C1 segment of cervical spinal cord (tissue), 14 donors: ENCODE data around the gene UBE2E1.

ENCODE experiments used
- DNase-seq, 14 donors: peaks; one replicate each; lab custom pipeline; 2025; lab: John Stamatoyannopoulos, UW

UBE2E1 gene

GRCh38 chr3:23820888-23821287 lies 15.1 kb downstream of the UBE2E1 start:
- DNase-seq = no peak

GRCh38 chr3:23821858-23822257 lies 16.1 kb downstream of the UBE2E1 start:
- DNase-seq = no peak

- no peak for DNase-seq
Measured at GRCh38 chr3:23822559-23822958, 16.8 kb downstream of the UBE2E1 start.

GRCh38 chr3:23823620-23824019 lies 17.9 kb downstream of the UBE2E1 start:
- no peak for DNase-seq

- DNase-seq = no peak
Measured at GRCh38 chr3:23824699-23825444, 19.1 kb downstream of the UBE2E1 start.

GRCh38 chr3:23825802-23826201 lies 20.0 kb downstream of the UBE2E1 start:
- no peak for DNase-seq

- DNase-seq = peak in 1 of 14 donors; percentile 25
Measured at GRCh38 chr3:23826382-23827064, 20.8 kb downstream of the UBE2E1 start.

- no peak for DNase-seq
Measured at GRCh38 chr3:23829242-23829934, 23.6 kb downstream of the UBE2E1 start.

- no peak for DNase-seq
Measured at GRCh38 chr3:23830869-23831484, 25.2 kb downstream of the UBE2E1 start.

- DNase-seq = no peak
Measured at GRCh38 chr3:23831517-23832394, 26.0 kb downstream of the UBE2E1 start.

- DNase-seq = no peak
Measured at GRCh38 chr3:23832523-23832922, 26.8 kb downstream of the UBE2E1 start.

GRCh38 chr3:23834082-23834870 lies 28.5 kb downstream of the UBE2E1 start:
- DNase-seq = no peak

GRCh38 chr3:23835087-23835486 lies 29.3 kb downstream of the UBE2E1 start:
- DNase-seq = no peak

GRCh38 chr3:23835802-23836201 lies 30.0 kb downstream of the UBE2E1 start:
- DNase-seq = no peak

GRCh38 chr3:23836536-23837230 lies 30.9 kb downstream of the UBE2E1 start:
- no peak for DNase-seq

- no peak for DNase-seq
Measured at GRCh38 chr3:23837286-23837685, 31.5 kb downstream of the UBE2E1 start.

GRCh38 chr3:23837691-23838090 lies 31.9 kb downstream of the UBE2E1 start:
- no peak for DNase-seq

- no peak for DNase-seq
Measured at GRCh38 chr3:23840521-23840920, 34.8 kb downstream of the UBE2E1 start.

- no peak for DNase-seq
Measured at GRCh38 chr3:23843869-23844268, 38.1 kb downstream of the UBE2E1 start.
